Measurements from ENCODE around the gene NUP35.

- no peak for TF ChIP-seq POLR2A (IDR thresholded peaks at IDR 0.05)
- no peak for TF ChIP-seq EP300 (IDR thresholded peaks at IDR 0.05)
- TF ChIP-seq CTCF (IDR thresholded peaks at IDR 0.05), result no peak
Measured at GRCh38 chr2:183186296-183186695, 62.1 kb downstream of the NUP35 start.

Measured in gastroesophageal sphincter (tissue), 3 donors.